Stimulated activated CD4-positive, alpha-beta T cell treated with anti-CD3 and anti-CD28 coated beads, Interleukin-4, amount 100 ng/mL, for 48 hours (primary cell): ENCODE results near the gene PVALB.
"Not testable (repeated sequence)": the region's sequence is repeated elsewhere in the genome, so short reads cannot be mapped to it uniquely, and the experiment has no call there.

ENCODE experiments used
- DNase-seq, 2 donors: peaks; one replicate each; pipeline ENCODE4 v3.0.0-alpha.2; 2020; ENCODE audit warnings: low read depth in 2 of 2

The PVALB gene

GRCh38 chr22:36756746-36757655 lies 59.8 kb downstream of the PVALB start:
- DNase-seq: no peak

GRCh38 chr22:36756031-36756430 lies 60.8 kb downstream of the PVALB start:
- no peak for DNase-seq

GRCh38 chr22:36755316-36755715 lies 61.5 kb downstream of the PVALB start:
- DNase-seq: no peak

GRCh38 chr22:36754881-36755280 lies 62.0 kb downstream of the PVALB start:
- DNase-seq: not testable (repeated sequence)

- no peak for DNase-seq
Measured at GRCh38 chr22:36753916-36754315, 62.9 kb downstream of the PVALB start.

GRCh38 chr22:36753120-36753802 lies 63.6 kb downstream of the PVALB start:
- no peak for DNase-seq
